Right lobe of liver (tissue), 6 donors: ENCODE measurements around the gene CYB5B. TPM values are rescaled to one million over a fixed set of nuclear protein-coding genes. Genes with fewer than 3 reads are reported as not detected.

Source experiments
- ATAC-seq, 4 donors: fragments of 200-7000 bp; cut with Tn5 transposase; one replicate each; pipeline ENCODE4 v1.9.1; 2020; ENCODE audit warnings: mild to moderate bottlenecking in 4 of 4, moderate library complexity in 4 of 4
- DNase-seq, 3 donors: peaks; one replicate each; pipeline ENCODE4 v3.0.0-alpha.2; 2020
- H3K27ac ChIP-seq, 3 donors: fragments of 200-600 bp; one replicate each; pipeline ENCODE4 v1.8.0; 2022
- H3K27me3 ChIP-seq, 2 donors: fragments of 200-600 bp; one replicate each; pipeline ENCODE4 v1.8.0; 2022
- H3K36me3 ChIP-seq, 4 donors: fragments of 200-600 bp; sonication (generic) in 1 of 4; one replicate each; pipeline versions ENCODE4 v1.5.1 to v1.8.0; 2017 to 2022; ENCODE audit warnings: control low read depth in 1 of 4
- H3K4me1 ChIP-seq, 4 donors: fragments of 200-600 bp; sonication (generic) in 1 of 4; one replicate each; pipeline versions ENCODE4 v1.5.1 to v1.8.0; 2017 to 2022; ENCODE audit warnings: control low read depth in 1 of 4
- H3K4me3 ChIP-seq, 3 donors: fragments of 200-600 bp; one replicate each; pipeline ENCODE4 v1.8.0; 2022
- H3K9me3 ChIP-seq, 4 donors: fragments of 200-600 bp; sonication (generic) in 1 of 4; one replicate each; pipeline versions ENCODE4 v1.5.1 to v1.8.0; 2017 to 2022; ENCODE audit warnings: control low read depth in 1 of 4
- CTCF ChIP-seq, 4 donors: fragments of 200-600 bp in 3 of 4; fragments of 450-650 bp in 1 of 4; IDR thresholded peaks; one replicate each; pipeline versions ENCODE4 v1.5.1 to v1.8.0; 2016 to 2022; ENCODE audit warnings: antibody characterized with exemption in 4 of 4, mild to moderate bottlenecking in 2 of 4
- POLR2A ChIP-seq: fragments of 450-650 bp; IDR thresholded peaks from one replicate; pipeline ENCODE4 v1.6.1; 2017; ENCODE audit warnings: antibody characterized with exemption, mild to moderate bottlenecking
- WGBS: methylation state at CpG from one replicate; pipeline ENCODE4 v1.1.6; 2018; ENCODE audit warnings: low coverage, low lambda C conversion rate; ENCODE audit not compliant: insufficient coverage; ENCODE audit errors: missing lambda C conversion rate; 5-methylcytosine and 5-hydroxymethylcytosine counted together
- intact Hi-C, 2 donors: fragments of 100-400 bp; cut with DNase I; formaldehyde crosslinking; loops; one replicate each; pipeline versions ENCODE4 v1.11.2 to v1.14.1; 2022
- total RNA-seq, 6 experiments: library from RNA; depleted of rRNA in 2 of 6; stranded (reverse); fragments of >200 nt in 2 of 6; fragmentation: NEBNext Ultra II Directional in 3 of 6; extraction: Animal tissue kit (Norgen Biotek cat#: 25700) in 3 of 6; gene quantifications; one replicate each; pipeline versions ENCODE4 v1.1.0 to v1.2.4, GENCODE V29; 2016 to 2023
- donor health status: DM: no; HTN: yes; CAD: no.
- donor health status: DM: no; HTN: no; CAD: no.
- donor health status: DM: no; HTN: no; CAD: no.
- donor health status: DM: no; HTN: yes; CAD: no.
- donor health status: DM: no; HTN: yes; CAD: no.

Gene CYB5B
- total RNA-seq, 6 experiments from 2014 or later, result 19.1 to 42.1 (median 30.5) TPM

GRCh38 chr16:69463876-69464275 is 39.5 kb downstream of the CYB5B start:
- intact Hi-C loops, result no loop called here
- DNase-seq, result no peak

GRCh38 chr16:69465083-69465721 is 40.8 kb downstream of the CYB5B start:
- Histone ChIP-seq H3K27me3 (no peaks in the 10 kb centered on the region), H3K9me3 (no peaks in the 10 kb centered on the region), H3K4me3 (no peak overlapping the region), H3K4me1 (peaks cover 0 to 31% (median 4%) of the 10 kb centered on the region in 4 donors), H3K27ac (no peak overlapping the region), H3K36me3 (no peaks in the 10 kb centered on the region)
- intact Hi-C loops, result no loop called here
- no peak for DNase-seq
- ATAC-seq, result peak; percentile 54 to 77 (median 74)
- TF ChIP-seq CTCF (IDR thresholded peaks at IDR 0.05) (peak in 1 of 4 donors; percentile 25), POLR2A (no peak)
- WGBS, result 41% methylated on average over 3 of the region's 6 CpGs

More at GRCh38 chr16:69463876-69464275, 39.5 kb downstream of the CYB5B start:
- ATAC-seq, result no peak
- peaks cover 0 to 4% (median 0%) of the 10 kb centered on the region in 4 donors for H3K36me3 ChIP-seq
- no peaks in the 10 kb centered on the region for H3K27me3 ChIP-seq
- H3K4me1 ChIP-seq, result peaks cover 0 to 31% (median 4%) of the 10 kb centered on the region in 4 donors
- no peak overlapping the region for H3K27ac ChIP-seq
- no peak overlapping the region for H3K4me3 ChIP-seq
- TF ChIP-seq CTCF (IDR thresholded peaks at IDR 0.05) (no peak), POLR2A (no peak)
- H3K9me3 ChIP-seq, result no peaks in the 10 kb centered on the region

GRCh38 chr16:69465881-69466280 is 41.5 kb downstream of the CYB5B start:
- no peaks in the 10 kb centered on the region for H3K27me3 ChIP-seq
- H3K9me3 ChIP-seq, result no peaks in the 10 kb centered on the region
- no peak for TF ChIP-seq POLR2A
- no peak for TF ChIP-seq CTCF (IDR thresholded peaks at IDR 0.05)
- intact Hi-C loops, result no loop called here
- no peak overlapping the region for H3K4me3 ChIP-seq
- H3K4me1 ChIP-seq, result peaks cover 0 to 31% (median 4%) of the 10 kb centered on the region in 4 donors
- 52% methylated on average over 6 of the region's 6 CpGs for WGBS
- DNase-seq, result no peak
- peak in 1 of 4 donors; percentile 16 for ATAC-seq
- no peak overlapping the region for H3K27ac ChIP-seq
- H3K36me3 ChIP-seq, result no peaks in the 10 kb centered on the region

- Histone ChIP-seq H3K27me3 (no peaks in the 10 kb centered on the region), H3K27ac (no peak overlapping the region), H3K9me3 (no peaks in the 10 kb centered on the region), H3K4me3 (no peak overlapping the region), H3K4me1 (peaks cover 0 to 31% (median 4%) of the 10 kb centered on the region in 4 donors), H3K36me3 (no peaks in the 10 kb centered on the region)
- no peak for TF ChIP-seq POLR2A
- TF ChIP-seq CTCF (IDR thresholded peaks at IDR 0.05), result no peak
- no peak for ATAC-seq
- intact Hi-C loops, result no loop called here
- DNase-seq, result no peak
- WGBS, result 32% methylated on average over 2 of the region's 2 CpGs
Observed at GRCh38 chr16:69466547-69466946, 42.1 kb downstream of the CYB5B start.
